H1 (cell line): ENCODE data around the gene PLCXD1. TPM values are rescaled to one million over a fixed set of nuclear protein-coding genes. Genes with fewer than 3 reads are reported as not detected.

ENCODE experiments used
- CTCF ChIA-PET: fragments of 300-600 bp; sonication (Branson Sonifier 250); formaldehyde crosslinking; loops from one replicate; lab custom pipeline; 2021; ENCODE audit not compliant: partially characterized antibody; lab: Charles Lee
- POLR2A ChIA-PET: fragments of 300-600 bp; sonication (Branson Sonifier 250); formaldehyde crosslinking; loops from one replicate; lab custom pipeline; 2021; ENCODE audit warnings: inconsistent platforms; ENCODE audit not compliant: partially characterized antibody; lab: Charles Lee
- DNase-seq, 2 experiments: peaks; one replicate each; pipeline versions ENCODE4 v3.0.0 to v3.0.0-alpha.2; 2010 to 2022; ENCODE audit warnings: low spot score in 2 of 2, low read depth in 1 of 2, mixed read lengths in 1 of 2
- FAIRE-seq: peaks from 2 replicates; lab custom pipeline; 2011; peaks lifted over from hg19 to GRCh38; lab: Jason Lieb, UNC
- H2AFZ ChIP-seq: 2 replicates; pipeline ENCODE4 v1.8.1; 2012; ENCODE audit warnings: low read length, inconsistent platforms
- H2AK5ac ChIP-seq: 2 replicates; pipeline ENCODE4 v1.6.1; 2013; ENCODE audit warnings: low read depth, low read length
- H2BK120ac ChIP-seq: replicated peaks from 2 replicates; pipeline ENCODE3; 2013; ENCODE audit warnings: low read depth, low read length, inconsistent platforms
- H2BK12ac ChIP-seq: 2 replicates; pipeline ENCODE4 v1.6.1; 2013; ENCODE audit warnings: low read depth, low read length
- H2BK15ac ChIP-seq: 2 replicates; pipeline ENCODE4 v1.6.1; 2013; ENCODE audit warnings: low read length
- H2BK20ac ChIP-seq: 2 replicates; pipeline ENCODE4 v1.6.1; 2013; ENCODE audit warnings: low read length
- H2BK5ac ChIP-seq: 2 replicates; pipeline ENCODE4 v1.6.1; 2013; ENCODE audit warnings: low read depth, low read length
- H3K14ac ChIP-seq: 2 replicates; pipeline ENCODE4 v1.6.1; 2013; ENCODE audit warnings: inconsistent platforms; ENCODE audit not compliant: insufficient read length
- H3K18ac ChIP-seq: 2 replicates; pipeline ENCODE4 v1.6.1; 2013; ENCODE audit warnings: low read length; ENCODE audit errors: extremely low read depth
- H3K23ac ChIP-seq: 2 replicates; pipeline ENCODE4 v1.6.1; 2013; ENCODE audit warnings: inconsistent platforms; ENCODE audit not compliant: insufficient read length
- H3K23me2 ChIP-seq: 2 replicates; pipeline ENCODE4 v1.6.1; 2013; ENCODE audit warnings: low read depth, low read length
- H3K27ac ChIP-seq: 2 replicates; pipeline ENCODE4 v1.6.1; 2011; ENCODE audit warnings: low read depth, low read length, inconsistent platforms
- H3K27me3 ChIP-seq, 4 experiments: replicated peaks in 1 of 4; 1 replicate in 1 of 4; 2 replicates in 3 of 4; pipeline versions ENCODE4 v1.6.1 to v1.8.1; 2011 to 2013; ENCODE audit warnings: low read length in 3 of 4, mild to moderate bottlenecking in 3 of 4, inconsistent platforms in 2 of 4, mixed read lengths in 2 of 4, moderate library complexity in 1 of 4; ENCODE audit not compliant: control insufficient read depth in 3 of 4, insufficient read depth in 3 of 4; ENCODE audit errors: extremely low read depth in 1 of 4
- H3K36me3 ChIP-seq, 4 experiments: 2 replicates each; pipeline versions ENCODE4 v1.6.1 to v1.8.1; 2011 to 2013; ENCODE audit warnings: mild to moderate bottlenecking in 4 of 4, low read length in 3 of 4, moderate library complexity in 2 of 4, control low read depth in 1 of 4, inconsistent platforms in 1 of 4; ENCODE audit not compliant: insufficient read depth in 4 of 4, control insufficient read depth in 2 of 4
- H3K4ac ChIP-seq: replicated peaks from 2 replicates; pipeline ENCODE3; 2013; ENCODE audit warnings: low read length, low read depth, mixed read lengths, inconsistent platforms; ENCODE audit not compliant: insufficient read length
- H3K4me1 ChIP-seq, 4 experiments: replicated peaks in 1 of 4; 1 replicate in 1 of 4; 2 replicates in 3 of 4; pipeline versions ENCODE4 v1.6.1 to v1.8.1; 2011 to 2013; ENCODE audit warnings: low read length in 3 of 4, inconsistent platforms in 2 of 4, mixed read lengths in 1 of 4; ENCODE audit not compliant: insufficient read depth in 4 of 4, control insufficient read depth in 3 of 4
- H3K4me2 ChIP-seq, 2 experiments: 2 replicates each; pipeline versions ENCODE4 v1.6.1 to v1.8.1; 2011 to 2013; ENCODE audit warnings: low read depth in 2 of 2, low read length in 2 of 2, control low read depth in 1 of 2, inconsistent platforms in 1 of 2, mild to moderate bottlenecking in 1 of 2; ENCODE audit not compliant: insufficient read depth in 1 of 2
- H3K4me3 ChIP-seq, 4 experiments: fragments of 200-600, 300-600 bp in 1 of 4; sonication (generic), shearing (Covaris generic), sonication (Bioruptor Twin) in 1 of 4; 2 replicates each; pipeline versions ENCODE4 v1.5.1 to v1.8.1; 2011 to 2016; ENCODE audit warnings: low read length in 4 of 4, low read depth in 3 of 4, control low read depth in 2 of 4, inconsistent platforms in 2 of 4, mild to moderate bottlenecking in 2 of 4, mixed read lengths in 1 of 4, moderate library complexity in 1 of 4; ENCODE audit not compliant: insufficient read depth in 2 of 4; ENCODE audit errors: extremely low read depth in 1 of 4
- H3K56ac ChIP-seq: replicated peaks from 2 replicates; pipeline ENCODE3; 2013; ENCODE audit warnings: low read depth, mild to moderate bottlenecking, mixed read lengths, low read length, inconsistent platforms; ENCODE audit not compliant: insufficient read length
- H3K79me1 ChIP-seq: 2 replicates; pipeline ENCODE4 v1.6.1; 2013; ENCODE audit warnings: low read depth, low read length, control low read depth
- H3K79me2 ChIP-seq, 2 experiments: 2 replicates each; pipeline versions ENCODE4 v1.6.1 to v1.8.1; 2012 to 2013; ENCODE audit warnings: low read length in 2 of 2, mild to moderate bottlenecking in 2 of 2, inconsistent platforms in 1 of 2; ENCODE audit not compliant: insufficient read depth in 2 of 2, control insufficient read depth in 1 of 2
- H3K9ac ChIP-seq, 4 experiments: replicated peaks in 1 of 4; 1 replicate in 1 of 4; 2 replicates in 3 of 4; pipeline versions ENCODE4 v1.6.1 to v1.8.1; 2011 to 2013; ENCODE audit warnings: low read depth in 3 of 4, low read length in 3 of 4, control low read depth in 2 of 4, mild to moderate bottlenecking in 2 of 4, moderate library complexity in 2 of 4, inconsistent platforms in 1 of 4; ENCODE audit errors: extremely low read depth in 1 of 4
- H3K9me3 ChIP-seq, 2 experiments: 2 replicates each; pipeline versions ENCODE4 v1.6.1 to v1.8.1; 2012 to 2013; ENCODE audit warnings: mild to moderate bottlenecking in 2 of 2, moderate library complexity in 2 of 2, control low read depth in 1 of 2, inconsistent platforms in 1 of 2, low read depth in 1 of 2, low read length in 1 of 2, mixed read lengths in 1 of 2; ENCODE audit not compliant: insufficient read depth in 2 of 2
- H4K20me1 ChIP-seq, 2 experiments: replicated peaks in 1 of 2; 2 replicates each; pipeline versions ENCODE3 to v1.8.1; 2011 to 2013; ENCODE audit warnings: inconsistent platforms in 2 of 2, low read length in 2 of 2, mild to moderate bottlenecking in 1 of 2; ENCODE audit not compliant: insufficient read depth in 2 of 2, control insufficient read depth in 1 of 2
- H4K5ac ChIP-seq: 2 replicates; pipeline ENCODE4 v1.6.1; 2013; ENCODE audit warnings: low read length, low read depth, mixed read lengths, inconsistent platforms; ENCODE audit not compliant: insufficient read length
- H4K8ac ChIP-seq: 2 replicates; pipeline ENCODE4 v1.8.0; 2013; ENCODE audit warnings: mild to moderate bottlenecking, moderate library complexity, low read length, inconsistent platforms; ENCODE audit not compliant: insufficient read depth; ENCODE audit errors: extremely low read depth
- H4K91ac ChIP-seq: replicated peaks from 2 replicates; pipeline ENCODE3; 2013; ENCODE audit warnings: low read length, mixed read lengths, inconsistent platforms; ENCODE audit not compliant: insufficient read length
- ATF2 ChIP-seq: IDR thresholded peaks from 2 replicates; pipeline ENCODE4 v1.6.1; 2012; ENCODE audit warnings: low read length, inconsistent platforms
- BACH1 ChIP-seq: IDR thresholded peaks from 2 replicates; pipeline ENCODE4 v1.6.1; 2012; ENCODE audit warnings: low read length, improper control_type of control experiment
- CHD1 ChIP-seq: IDR thresholded peaks from 2 replicates; pipeline ENCODE4 v1.6.1; 2012; ENCODE audit warnings: low read depth, low read length, improper control_type of control experiment
- PHF8 ChIP-seq: fragments of 200-600 bp; sonication (generic); conservative IDR thresholded peaks from 2 replicates; pipeline ENCODE4 v1.7.1; 2012; ENCODE audit warnings: low read depth, mild to moderate bottlenecking, inconsistent platforms, low read length, moderate library complexity
- RBBP5 ChIP-seq: IDR thresholded peaks from 2 replicates; pipeline ENCODE4 v1.7.1; 2012; ENCODE audit warnings: low read depth, mild to moderate bottlenecking, inconsistent platforms, low read length, moderate library complexity, borderline replicate concordance
- RFX5 ChIP-seq: IDR thresholded peaks from 2 replicates; pipeline ENCODE4 v1.6.1; 2011; ENCODE audit warnings: low read depth, low read length, improper control_type of control experiment, borderline replicate concordance
- SIX5 ChIP-seq: IDR thresholded peaks from 2 replicates; pipeline ENCODE4 v1.6.1; 2011; ENCODE audit warnings: mild to moderate bottlenecking, low read depth, low read length
- TCF12 ChIP-seq: IDR thresholded peaks from 2 replicates; pipeline ENCODE4 v1.6.1; 2011; ENCODE audit warnings: low read depth, mild to moderate bottlenecking, low read length
- WGBS, 2 experiments: shearing (Covaris generic) in 1 of 2; methylation state at CpG; one replicate each; pipeline versions ENCODE4 v1.1.6 to v1.1.7; 2013 to 2015; ENCODE audit warnings: low lambda C conversion rate in 2 of 2, mixed read lengths in 2 of 2, inconsistent platforms in 1 of 2, low coverage in 1 of 2, missing lambda C conversion rate in 1 of 2; ENCODE audit not compliant: insufficient replicate concordance in 2 of 2, insufficient coverage in 1 of 2, insufficient read length in 1 of 2; ENCODE audit errors: extremely low coverage in 1 of 2, missing lambda C conversion rate in 1 of 2; 5-methylcytosine and 5-hydroxymethylcytosine counted together
- polyA plus RNA-seq, 7 experiments: library from polyadenylated mRNA; depleted of rRNA in 3 of 7; stranded (reverse) in 5 of 7; unstranded in 2 of 7; fragments of >200 nt in 5 of 7; fragments of 200-250 nt in 2 of 7; gene quantifications; 1 replicate in 5 of 7; 2 replicates in 1 of 7; 4 replicates in 1 of 7; pipeline versions ENCODE4 v1.2.1 to v1.2.3, GENCODE V29; 2011 to 2013; ENCODE audit warnings: missing spikeins in 2 of 7, mixed read lengths in 2 of 7
- total RNA-seq: library from RNA; stranded (reverse); fragmentation: NEBNext Ultra II Directional; extraction: Animal tissue kit (Norgen Biotek cat#: 25700); gene quantifications from 2 replicates; pipeline ENCODE4 v1.2.1, GENCODE V29; 2021

The PLCXD1 gene
- total and polyA plus RNA-seq, 2 of the 8 experiments (the other 6 are each of a cell fraction or from before 2014, with no cell fraction given) = 93.6 to 124 TPM

DNA sequence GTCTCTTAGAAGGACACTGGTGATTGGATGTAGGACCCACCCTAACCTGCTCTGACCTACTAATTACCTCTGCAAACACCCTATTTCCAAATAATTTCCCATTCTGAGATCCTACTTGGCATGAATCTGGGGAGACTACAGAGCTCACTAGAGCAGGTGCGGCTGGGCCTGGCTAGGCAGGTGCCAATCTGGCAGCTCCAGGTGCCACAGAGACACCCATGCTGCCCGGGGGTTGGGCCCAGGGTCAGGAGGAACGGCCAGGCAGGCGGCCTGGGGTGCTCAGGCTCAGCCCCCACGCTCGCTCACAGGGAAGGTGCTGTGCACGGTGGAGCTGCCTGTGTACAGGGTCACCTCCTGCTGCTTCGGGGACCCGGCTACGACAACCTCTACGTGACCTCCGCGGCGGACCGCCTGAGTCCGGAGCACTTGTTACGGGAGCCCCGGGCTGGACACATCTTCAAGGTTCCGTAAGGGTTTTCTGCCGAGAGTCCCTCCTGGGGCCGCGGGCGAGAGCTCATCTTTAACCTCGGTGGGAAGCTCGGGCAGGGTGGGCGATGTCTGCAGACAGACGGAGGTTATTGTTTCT lies 26.5 kb upstream of the PLCXD1 start:
- Histone ChIP-seq H3K9ac (no peak overlapping the region), H3K14ac (no peak overlapping the region), H4K20me1 (no peaks in the 10 kb centered on the region), H3K23ac (no peak overlapping the region), H3K4ac (no peak overlapping the region), H3K56ac (no peak overlapping the region), H3K27ac (no peak overlapping the region), H3K9me3 (no peaks in the 10 kb centered on the region; a peak in 1 of 4 replicates), H4K8ac (no peak overlapping the region), H3K4me2 (no peak overlapping the region), H2AFZ (no peak overlapping the region), H2BK15ac (no peak overlapping the region), H2AK5ac (no peak overlapping the region), H3K18ac (no peak overlapping the region), H3K79me1 (no peaks in the 10 kb centered on the region), H2BK20ac (no peak overlapping the region), H3K4me3 (no peak overlapping the region), H4K91ac (no peak overlapping the region), H3K36me3 (no peaks in the 10 kb centered on the region), H3K4me1 (peaks cover 0 to 2% (median 0%) of the 10 kb centered on the region in 4 experiments; a peak in 1 of 7 replicates), H3K79me2 (no peaks in the 10 kb centered on the region), H3K23me2 (no peaks in the 10 kb centered on the region), H3K27me3 (no peaks in the 10 kb centered on the region), H2BK12ac (no peak overlapping the region), H2BK5ac (no peak overlapping the region), H4K5ac (no peak overlapping the region), H2BK120ac (no peak overlapping the region)
- 96% methylated on average over 25 of the region's 27 CpGs; no CpG with 5 or more reads in 1 of the 2 experiments for WGBS, 2 experiments
- CTCF ChIA-PET = no interaction called here
- POLR2A ChIA-PET = no interaction called here
- no peak for DNase-seq
- FAIRE-seq = no peak
- no peak for TF ChIP-seq ATF2
- no peak for TF ChIP-seq BACH1
- no peak for TF ChIP-seq PHF8
- TF ChIP-seq RBBP5 = no peak
- TF ChIP-seq RFX5 = no peak
- TF ChIP-seq TCF12 = no peak
- TF ChIP-seq SIX5 = no peak
- TF ChIP-seq CHD1 = no peak
